NCI-H510A (cell line): ENCODE measurements around the gene NPS.

Experiments
- DNase-seq: peaks from one replicate; lab custom pipeline; 2025; lab: John Stamatoyannopoulos, UW

The NPS gene

DNA sequence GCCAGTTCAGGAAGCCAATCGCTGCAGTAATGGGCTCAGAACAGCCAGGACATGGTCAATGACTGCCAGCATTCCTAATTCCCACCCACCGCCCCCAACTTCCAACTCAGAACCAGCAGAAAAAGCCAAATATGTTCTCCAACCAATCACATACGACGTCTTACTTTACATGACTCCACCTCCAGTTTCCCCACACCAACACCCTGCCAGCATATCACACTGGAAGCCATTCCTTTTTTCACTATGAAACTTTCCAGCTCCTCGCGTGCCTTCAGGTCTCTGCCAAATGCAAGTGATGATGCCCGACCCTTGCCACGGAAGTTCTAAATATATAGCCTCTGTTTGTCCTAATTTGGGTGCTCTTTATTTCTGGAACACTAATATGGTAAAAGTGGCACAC lies 12.5 kb downstream of the NPS start:
- no peak for DNase-seq

DNA sequence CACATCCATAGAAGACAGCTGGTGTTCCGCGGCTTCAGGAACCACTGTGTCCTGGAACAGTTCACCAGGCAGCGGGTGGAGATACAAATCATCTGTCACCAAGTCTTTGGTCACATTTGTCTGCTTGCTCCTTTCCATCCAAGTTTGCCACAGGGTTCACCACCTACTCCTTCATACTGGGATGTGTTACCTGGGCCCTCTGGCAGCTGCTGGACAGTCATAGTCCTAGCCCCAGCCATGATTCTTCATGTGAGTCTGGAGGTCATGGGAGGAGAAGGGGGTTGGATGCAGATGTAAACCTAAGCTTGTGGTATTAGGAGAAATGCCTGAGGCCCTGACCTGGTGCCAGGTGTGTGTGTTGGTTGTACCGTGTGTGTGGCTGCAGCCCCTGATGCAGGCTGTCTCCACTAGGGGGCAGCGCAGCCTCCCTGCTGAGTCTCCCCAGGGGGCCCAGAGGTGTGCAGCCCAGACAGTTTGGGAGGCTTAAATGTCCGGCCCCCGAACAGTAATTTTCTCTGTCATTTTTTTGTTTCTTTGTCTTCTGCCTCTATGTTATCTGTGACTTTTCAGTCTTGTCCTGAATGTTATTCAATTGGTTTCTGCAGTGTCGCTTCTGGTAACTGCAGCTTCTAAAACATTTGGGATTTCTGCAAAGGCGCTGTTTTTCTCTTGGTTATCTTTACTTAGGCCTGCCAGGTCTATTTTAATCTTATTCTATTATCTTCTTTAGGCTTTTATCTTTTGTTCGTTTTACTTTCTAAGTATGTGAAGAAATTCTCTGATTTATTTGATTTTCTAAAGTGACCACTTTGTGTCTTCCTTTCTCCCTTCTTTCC lies 14.8 kb downstream of the NPS start:
- no peak for DNase-seq

DNA sequence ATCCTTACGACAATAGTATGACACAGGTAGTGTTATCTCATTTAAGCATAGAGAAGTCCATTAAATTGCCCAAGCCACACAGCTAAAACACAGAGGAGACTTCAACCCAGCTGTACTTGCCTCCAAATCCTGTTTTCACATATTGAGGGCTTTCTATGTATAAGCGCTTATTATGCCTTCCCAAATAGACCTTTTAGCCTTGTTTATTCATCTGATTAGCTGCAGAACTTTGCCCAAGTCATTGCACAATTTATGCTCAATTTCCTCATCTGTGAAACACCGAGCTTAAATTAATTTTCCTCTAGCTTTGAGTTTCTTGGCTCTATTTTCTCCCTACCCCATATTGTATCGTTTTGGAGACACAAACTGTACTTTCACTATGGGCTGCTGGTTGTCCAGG lies 15.5 kb downstream of the NPS start:
- DNase-seq: no peak

DNA sequence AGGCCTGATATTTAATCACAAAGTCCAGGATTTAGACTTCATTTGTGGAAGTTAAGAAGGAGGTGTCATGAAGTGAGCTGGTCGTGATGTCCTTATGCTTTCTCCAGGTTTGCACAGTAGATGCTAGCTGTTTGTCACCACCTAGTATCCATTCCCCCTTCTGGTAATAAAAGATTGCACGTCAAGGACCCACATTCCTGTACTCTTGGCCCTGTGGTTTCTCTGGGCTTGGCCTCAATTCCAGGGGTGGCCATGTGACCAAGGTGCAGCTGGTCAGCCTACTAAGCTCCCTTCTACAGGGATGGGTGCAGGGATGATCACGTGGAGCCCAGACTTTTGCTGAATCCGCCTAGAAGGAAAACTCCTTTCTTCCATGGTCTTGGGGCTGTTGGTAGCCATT lies 16.5 kb downstream of the NPS start:
- DNase-seq: no peak

DNA sequence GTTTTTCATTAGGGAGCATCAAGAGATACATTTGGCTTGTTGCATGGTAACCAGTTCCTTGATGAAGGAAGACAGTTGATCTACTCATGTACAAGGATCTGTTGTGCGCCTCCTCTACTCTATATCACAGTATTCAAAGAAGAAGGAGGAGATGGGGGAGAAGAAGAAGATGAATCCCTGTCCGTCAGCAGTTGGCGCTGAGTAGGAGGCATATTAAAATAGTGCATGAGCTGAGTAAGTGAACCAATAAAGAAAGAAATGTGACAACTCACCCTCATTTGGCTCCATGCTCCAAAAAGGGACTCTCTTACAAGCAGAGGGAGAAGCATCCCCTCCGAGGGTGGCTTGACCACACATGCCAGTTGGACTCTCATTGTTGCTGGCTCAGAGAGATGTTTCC lies 20.1 kb downstream of the NPS start:
- no peak for DNase-seq

DNA sequence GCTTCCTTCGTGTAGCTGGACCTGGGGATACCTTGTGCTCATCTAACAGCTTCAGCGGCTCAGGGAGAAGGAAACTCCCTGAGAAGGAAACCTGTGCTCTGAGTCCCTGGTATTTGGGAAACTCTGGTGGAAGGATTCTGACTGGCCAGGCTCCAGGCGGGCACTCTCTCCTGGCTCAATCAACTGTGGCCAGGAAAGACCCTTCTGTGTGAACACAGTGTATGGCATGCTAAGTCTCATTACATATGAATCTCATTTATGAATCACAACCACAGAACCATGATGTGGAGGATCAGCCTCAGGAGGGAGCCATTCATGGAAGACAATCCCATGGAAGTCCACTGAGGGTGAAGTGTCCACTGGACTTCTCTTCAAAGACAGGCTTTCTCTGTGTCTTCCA lies 20.9 kb downstream of the NPS start:
- no peak for DNase-seq

DNA sequence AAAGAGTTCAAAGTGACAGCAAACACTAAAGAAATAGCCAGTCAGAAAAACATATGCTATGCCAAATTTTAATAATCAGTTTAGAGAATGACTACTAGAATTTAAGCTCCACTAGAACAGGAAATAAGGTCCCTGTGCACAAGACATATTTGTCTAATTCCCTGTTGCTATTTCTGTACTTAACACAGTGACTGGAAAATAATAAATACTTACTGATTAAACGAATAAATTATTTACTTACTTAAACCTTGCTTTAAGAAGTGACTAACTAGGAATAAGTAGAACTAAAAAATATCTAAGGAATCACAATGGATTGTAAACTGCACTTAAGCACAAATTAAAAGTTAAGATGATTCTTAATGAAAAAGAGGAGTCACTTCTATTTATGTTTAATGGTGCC lies 22.3 kb downstream of the NPS start:
- no peak for DNase-seq

DNA sequence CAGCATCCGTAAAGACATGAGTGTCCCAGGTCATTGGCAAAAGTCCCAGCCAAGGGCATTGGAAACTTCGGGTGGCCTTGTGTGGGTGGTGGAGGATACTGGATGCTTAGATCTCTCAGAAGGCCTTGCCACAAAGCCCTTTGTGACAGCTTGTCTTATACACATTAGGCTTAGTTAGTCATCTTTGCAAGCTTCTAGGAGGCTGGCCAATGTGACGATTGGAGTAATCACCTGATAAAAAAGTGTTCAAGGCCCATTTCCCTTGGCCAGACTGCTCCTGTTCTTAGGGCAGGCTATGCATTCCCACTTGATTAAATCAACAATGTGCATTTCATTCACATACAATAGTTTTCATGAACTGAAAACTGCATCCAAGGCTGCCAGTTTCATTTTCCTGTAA lies 26.9 kb downstream of the NPS start:
- no peak for DNase-seq

DNA sequence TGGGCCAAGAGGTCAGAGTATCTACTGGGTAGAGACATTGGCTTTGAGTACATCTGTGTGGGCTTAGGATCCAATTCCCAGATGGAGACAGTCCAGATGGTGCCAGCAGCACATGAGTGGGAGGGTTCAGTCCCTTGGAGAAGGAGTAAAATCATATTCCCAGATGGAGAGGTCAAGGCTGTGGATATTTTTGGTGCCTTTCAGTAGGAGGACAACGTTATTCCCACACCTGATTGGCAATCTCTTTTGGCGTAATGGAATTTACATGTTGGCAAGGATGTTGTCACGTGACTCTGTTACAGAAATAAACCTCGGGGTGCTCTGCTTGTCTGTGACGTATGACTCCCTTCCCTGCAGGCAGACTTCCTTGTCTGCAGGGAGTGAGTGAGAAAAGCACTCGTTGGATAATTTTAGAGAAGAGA lies 27.6 kb downstream of the NPS start:
- DNase-seq: no peak

DNA sequence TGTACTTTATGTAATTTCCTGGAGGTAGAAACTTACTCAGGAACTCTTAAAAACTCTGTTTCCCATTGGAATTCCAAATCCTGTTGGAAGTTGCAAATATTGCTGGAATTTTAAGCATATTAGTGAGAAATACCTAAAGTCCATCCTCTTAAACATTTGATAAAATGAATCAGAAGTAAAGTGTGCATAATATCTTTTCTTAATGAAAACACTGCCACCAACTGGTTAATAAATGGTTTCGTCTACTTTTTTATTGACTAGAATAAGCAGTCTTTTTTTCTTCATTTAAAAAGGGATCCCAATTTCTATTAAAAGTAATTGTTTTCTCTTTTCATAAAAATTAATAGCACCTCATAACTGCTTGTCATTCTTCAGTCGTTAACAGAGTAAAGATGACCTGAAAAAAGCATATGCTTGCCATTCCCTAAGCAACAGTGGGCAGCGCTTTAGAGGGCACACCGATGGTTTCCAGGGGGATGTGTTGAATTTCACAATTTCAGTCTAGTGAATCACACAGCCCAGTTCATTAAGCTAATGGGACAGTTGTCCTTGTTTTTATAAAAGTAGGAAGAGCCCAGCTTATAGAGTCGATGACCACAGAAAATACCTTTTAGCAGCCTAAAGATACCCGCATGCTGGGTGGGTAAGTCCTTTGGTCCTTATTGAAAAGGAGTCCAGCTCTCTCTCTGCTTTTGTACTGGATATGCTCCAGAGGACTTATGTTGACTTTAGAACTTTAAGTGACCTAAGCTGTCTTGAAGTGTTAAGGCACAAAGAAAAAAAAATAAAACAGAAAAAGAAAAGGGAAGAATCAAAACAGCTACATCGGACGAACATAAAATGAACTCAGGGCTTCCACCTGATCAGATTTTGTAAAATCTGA lies 28.5 kb downstream of the NPS start:
- DNase-seq: no peak

DNA sequence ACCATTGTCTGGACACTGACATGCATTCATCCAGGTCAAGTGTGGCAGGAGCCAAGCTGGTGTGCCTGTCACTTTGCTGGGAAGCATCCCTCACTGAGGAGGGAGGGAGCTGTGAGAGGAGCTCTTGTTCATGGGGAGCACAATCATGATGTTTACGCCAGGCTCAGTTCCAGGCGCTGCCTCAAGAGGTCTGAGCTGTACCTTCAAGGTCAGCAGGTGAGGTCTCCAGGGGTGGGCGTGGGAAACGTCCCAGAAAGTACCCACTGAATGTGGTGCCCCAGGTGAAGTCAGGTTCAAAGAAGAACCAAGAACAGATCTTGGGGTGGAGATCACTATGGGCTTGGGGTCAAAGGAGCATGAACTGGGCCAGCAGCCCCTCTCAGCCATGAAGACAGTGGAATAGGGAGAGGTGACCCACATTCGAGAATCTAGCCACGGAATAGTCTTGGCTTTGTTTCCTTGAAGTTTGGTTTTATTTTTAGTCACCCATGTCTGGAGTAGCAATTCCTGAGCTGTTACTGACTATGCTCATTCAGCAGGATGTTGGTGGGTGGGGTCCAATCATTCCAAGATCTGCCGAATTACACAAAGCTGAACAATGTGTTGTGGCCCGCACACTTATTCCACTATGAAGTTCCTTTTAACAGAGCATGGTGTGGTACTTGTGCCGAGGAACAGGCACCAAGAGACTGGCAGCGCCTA lies 29.3 kb downstream of the NPS start:
- DNase-seq: no peak

DNA sequence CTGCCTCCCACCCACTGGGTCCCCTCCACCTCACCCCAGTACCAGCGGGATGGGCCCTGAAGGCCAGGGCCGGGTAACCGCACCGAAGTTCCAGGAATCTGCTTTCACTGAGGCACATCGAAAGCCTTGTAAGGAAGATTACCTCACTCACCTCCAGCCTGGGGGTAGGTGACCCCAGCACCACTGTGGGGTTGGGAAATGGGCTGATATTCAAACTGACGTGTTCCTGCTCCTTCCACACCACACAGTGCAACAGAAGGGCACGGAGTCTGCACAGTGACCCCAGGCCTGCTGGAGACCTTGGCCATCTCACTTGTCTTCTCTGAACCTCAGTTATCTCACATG lies 29.8 kb downstream of the NPS start:
- no peak for DNase-seq

DNA sequence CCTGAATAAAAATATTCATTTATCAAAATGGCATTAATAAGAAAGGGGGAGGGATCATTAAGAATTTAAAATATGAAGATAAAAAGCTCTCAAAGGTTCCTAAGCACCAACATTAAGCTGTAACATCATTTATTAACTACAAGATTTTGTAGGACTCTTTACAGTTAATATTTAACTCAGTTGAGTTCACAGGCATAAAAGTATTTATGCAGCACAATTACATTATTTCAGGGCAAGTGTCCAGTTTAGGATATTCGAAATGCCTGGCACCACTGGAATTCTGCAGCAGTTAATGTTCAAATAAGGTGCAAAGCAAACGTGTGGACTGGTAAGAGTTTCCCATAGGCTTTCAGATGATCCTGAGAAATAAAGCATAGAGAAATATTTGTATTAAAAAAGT lies 30.5 kb downstream of the NPS start:
- DNase-seq: no peak

DNA sequence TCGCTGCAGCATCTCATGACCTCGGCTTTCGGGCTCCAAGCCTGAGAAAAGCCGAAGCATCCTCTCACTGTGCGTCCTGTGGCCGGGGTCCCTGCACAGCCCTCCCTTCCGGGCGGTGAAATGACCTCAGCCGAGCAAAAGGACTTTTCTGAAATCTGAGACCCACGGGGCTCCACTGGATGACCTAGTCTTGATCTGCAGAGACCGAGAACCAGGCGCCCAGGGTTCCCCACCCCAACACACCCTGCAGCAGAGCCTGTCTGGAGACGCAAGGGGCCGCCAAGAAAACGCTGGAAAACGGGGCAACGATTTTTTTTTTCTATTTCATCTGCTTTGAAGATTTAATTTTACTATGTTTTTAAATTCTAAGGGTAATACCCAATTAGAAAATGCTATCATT lies 31.7 kb downstream of the NPS start:
- DNase-seq: no peak

DNA sequence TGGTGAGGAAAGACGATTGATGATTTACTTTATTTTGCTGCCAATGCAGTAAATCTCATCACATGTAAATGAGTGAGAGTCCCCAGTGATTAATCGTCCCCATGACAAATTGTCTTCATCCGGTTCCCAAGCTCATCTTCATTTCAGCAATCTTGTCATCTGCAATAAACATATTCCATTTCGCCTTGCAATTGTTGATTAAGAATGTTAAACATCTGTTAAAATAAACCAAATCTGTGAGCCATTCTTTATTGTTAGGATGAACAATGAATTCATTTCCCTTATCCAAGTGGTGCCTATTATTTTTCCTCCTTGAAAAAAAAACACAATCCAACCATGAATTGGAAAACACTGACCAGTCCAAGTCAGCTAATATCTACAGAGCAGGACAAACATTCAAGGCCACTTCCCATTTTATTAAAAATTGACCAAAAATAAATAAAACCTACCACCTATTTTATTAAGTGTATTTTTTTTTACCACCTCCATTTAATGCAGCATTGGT lies 36.5 kb downstream of the NPS start:
- no peak for DNase-seq

DNA sequence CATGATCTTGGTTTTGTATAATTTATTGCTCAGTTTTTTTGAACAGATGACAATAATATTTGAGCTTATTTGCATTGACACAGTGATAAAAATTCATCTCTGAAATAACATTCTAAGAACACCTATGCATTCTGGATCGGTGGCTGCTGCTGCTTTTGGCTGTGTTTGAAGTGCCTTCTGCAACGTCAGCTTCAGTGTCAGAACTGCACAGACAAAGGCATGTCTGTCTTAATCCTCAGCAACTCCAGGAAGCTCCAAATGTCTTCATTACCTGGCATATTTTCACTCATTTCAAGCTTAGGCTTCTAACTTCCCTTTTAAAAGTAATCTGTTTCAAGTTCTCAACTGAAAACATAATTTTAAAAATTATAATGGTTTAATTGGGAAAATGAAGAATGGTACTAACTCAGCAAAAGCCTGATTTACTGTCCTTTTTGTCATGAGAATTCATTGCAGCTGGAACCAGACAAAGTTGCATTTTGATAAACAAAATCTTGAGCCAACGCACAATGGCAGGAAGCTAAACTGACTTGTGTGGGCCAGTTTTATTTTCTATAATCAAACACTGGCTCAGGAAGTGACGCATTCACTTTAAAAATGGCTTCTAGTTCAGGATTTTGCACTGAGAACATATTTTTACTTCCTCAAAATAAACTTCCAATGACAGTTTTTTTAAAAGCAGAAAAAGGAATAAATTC lies 38.7 kb downstream of the NPS start:
- no peak for DNase-seq

DNA sequence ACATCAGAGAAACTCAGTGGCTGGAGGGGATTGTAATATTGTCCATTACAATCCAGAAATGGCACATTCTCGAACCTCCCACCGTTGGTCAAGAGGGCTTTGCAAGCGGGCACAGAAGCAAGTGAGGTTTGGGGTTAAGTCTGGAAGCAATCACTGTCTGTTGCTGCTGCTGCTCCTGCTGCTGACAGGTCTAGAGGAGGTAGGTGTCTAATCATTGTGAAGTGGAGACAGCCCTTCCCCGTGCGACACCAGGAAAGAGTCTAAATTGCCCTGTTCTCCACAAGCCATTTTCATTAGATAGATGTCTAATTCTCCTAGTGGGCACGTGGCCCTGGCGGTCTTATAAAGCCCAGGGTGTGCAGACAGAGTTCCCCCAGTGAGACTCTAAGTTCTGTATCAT lies 43.5 kb downstream of the NPS start:
- no peak for DNase-seq

DNA sequence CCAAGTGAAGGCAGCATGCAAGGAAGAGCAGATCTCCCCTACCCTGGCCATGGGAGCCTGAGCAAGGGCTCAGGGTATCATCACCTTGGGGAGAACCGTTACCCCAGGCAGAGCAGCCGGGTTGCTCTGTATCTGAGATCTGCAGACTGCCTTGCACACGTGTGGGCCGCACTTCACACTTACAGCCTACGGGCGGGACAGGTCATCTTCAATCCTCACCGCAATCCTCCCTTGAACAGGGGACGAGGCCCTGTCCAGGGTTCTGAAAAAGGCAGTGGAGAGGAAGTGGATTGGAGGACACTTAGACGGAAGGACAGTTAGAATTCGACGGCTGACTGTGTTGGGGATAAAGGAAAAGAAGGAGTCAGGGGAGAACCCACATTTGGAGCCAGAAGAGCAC lies 51.4 kb downstream of the NPS start:
- DNase-seq: no peak
